Subcutaneous abdominal adipose tissue (tissue), 5 donors: Measurements from ENCODE around the gene BICD2.
A peak's percentile ranks its signal among the peaks of the same experiment; 100 is the strongest.

Source experiments
- H3K27ac ChIP-seq: one replicate; pipeline ENCODE4 v1.7.0; 2013; ENCODE audit warnings: low read depth, mild to moderate bottlenecking, inconsistent platforms, low read length, moderate library complexity
- H3K27me3 ChIP-seq, 5 donors: one replicate each; pipeline ENCODE4 v1.7.0; 2013; ENCODE audit warnings: low read length in 5 of 5, inconsistent platforms in 1 of 5; ENCODE audit not compliant: control insufficient read depth in 5 of 5, insufficient read depth in 4 of 5
- H3K36me3 ChIP-seq, 5 donors: one replicate each; pipeline ENCODE4 v1.7.0; 2013; ENCODE audit warnings: low read length in 5 of 5; ENCODE audit not compliant: control insufficient read depth in 5 of 5, insufficient read depth in 5 of 5
- H3K4me1 ChIP-seq, 5 donors: one replicate each; pipeline ENCODE4 v1.7.0; 2013; ENCODE audit warnings: low read length in 5 of 5, mild to moderate bottlenecking in 3 of 5, moderate library complexity in 1 of 5; ENCODE audit not compliant: control insufficient read depth in 5 of 5, insufficient read depth in 5 of 5
- H3K4me3 ChIP-seq, 5 donors: one replicate each; pipeline ENCODE4 v1.7.0; 2013; ENCODE audit warnings: low read length in 5 of 5, low read depth in 1 of 5
- H3K9ac ChIP-seq, 5 donors: one replicate each; pipeline ENCODE4 v1.7.0; 2013; ENCODE audit warnings: low read length in 5 of 5, mild to moderate bottlenecking in 4 of 5, moderate library complexity in 3 of 5
- H3K9me3 ChIP-seq, 5 donors: one replicate each; pipeline ENCODE4 v1.7.0; 2013; ENCODE audit warnings: low read length in 5 of 5; ENCODE audit not compliant: control insufficient read depth in 5 of 5
- donor health status: healthy.
- donor health status: healthy.
- donor health status: healthy.
- donor health status: healthy.
- donor health status: healthy.

BICD2 gene

GRCh38 chr9:92729735-92730155 lies 34.9 kb downstream of the BICD2 start:
- peaks cover 0 to 42% (median 32%) of the 10 kb centered on the region in 5 donors for H3K36me3 ChIP-seq
- no peak overlapping the region for H3K4me3 ChIP-seq
- no peaks in the 10 kb centered on the region for H3K27me3 ChIP-seq
- H3K9me3 ChIP-seq, result no peaks in the 10 kb centered on the region
- peaks cover 0 to 22% (median 19%) of the 10 kb centered on the region in 5 donors for H3K4me1 ChIP-seq
- no peak overlapping the region for H3K9ac ChIP-seq
- no peak overlapping the region for H3K27ac ChIP-seq

GRCh38 chr9:92728831-92729734 lies 35.5 kb downstream of the BICD2 start:
- Histone ChIP-seq H3K36me3 (peaks cover 0 to 45% (median 32%) of the 10 kb centered on the region in 5 donors), H3K9ac (no peak overlapping the region), H3K4me3 (no peak overlapping the region), H3K27me3 (no peaks in the 10 kb centered on the region), H3K9me3 (no peaks in the 10 kb centered on the region), H3K27ac (no peak overlapping the region), H3K4me1 (peaks cover 0 to 22% (median 19%) of the 10 kb centered on the region in 5 donors)

- H3K4me1 ChIP-seq, result peaks cover 0 to 22% (median 19%) of the 10 kb centered on the region in 5 donors
Measured at GRCh38 chr9:92727716-92728700, 36.6 kb downstream of the BICD2 start.

GRCh38 chr9:92726971-92727715 lies 37.5 kb downstream of the BICD2 start:
- Histone ChIP-seq H3K9me3 (no peaks in the 10 kb centered on the region), H3K9ac (peak overlapping the region in 1 of 5 donors; percentile 56), H3K4me1 (peaks cover 0 to 22% (median 19%) of the 10 kb centered on the region in 5 donors), H3K27ac (no peak overlapping the region), H3K4me3 (no peak overlapping the region), H3K36me3 (peaks cover 0 to 57% (median 41%) of the 10 kb centered on the region in 5 donors), H3K27me3 (no peaks in the 10 kb centered on the region)

More at GRCh38 chr9:92727716-92728700, 36.6 kb downstream of the BICD2 start:
- no peaks in the 10 kb centered on the region for H3K27me3 ChIP-seq
- H3K9ac ChIP-seq, result peak overlapping the region in 1 of 5 donors; percentile 56
- peaks cover 0 to 48% (median 32%) of the 10 kb centered on the region in 5 donors for H3K36me3 ChIP-seq
- H3K27ac ChIP-seq, result no peak overlapping the region
- no peaks in the 10 kb centered on the region for H3K9me3 ChIP-seq
- no peak overlapping the region for H3K4me3 ChIP-seq

- H3K4me3 ChIP-seq, result no peak overlapping the region
- H3K9ac ChIP-seq, result no peak overlapping the region
- H3K4me1 ChIP-seq, result peaks cover 0 to 22% (median 19%) of the 10 kb centered on the region in 5 donors
- H3K27ac ChIP-seq, result no peak overlapping the region
- no peaks in the 10 kb centered on the region for H3K9me3 ChIP-seq
- H3K36me3 ChIP-seq, result peaks cover 0 to 65% (median 49%) of the 10 kb centered on the region in 5 donors
- H3K27me3 ChIP-seq, result no peaks in the 10 kb centered on the region
Measured at GRCh38 chr9:92726348-92726747, 38.3 kb downstream of the BICD2 start.

GRCh38 chr9:92725766-92726165 lies 38.9 kb downstream of the BICD2 start:
- Histone ChIP-seq H3K4me3 (no peak overlapping the region), H3K4me1 (peaks cover 0 to 22% (median 19%) of the 10 kb centered on the region in 5 donors), H3K27ac (no peak overlapping the region), H3K9ac (no peak overlapping the region), H3K9me3 (no peaks in the 10 kb centered on the region), H3K27me3 (no peaks in the 10 kb centered on the region), H3K36me3 (peaks cover 0 to 70% (median 53%) of the 10 kb centered on the region in 5 donors)

GRCh38 chr9:92725266-92725545 lies 39.4 kb downstream of the BICD2 start:
- peaks cover 0 to 76% (median 59%) of the 10 kb centered on the region in 5 donors for H3K36me3 ChIP-seq
- H3K27ac ChIP-seq, result no peak overlapping the region
- H3K4me3 ChIP-seq, result no peak overlapping the region
- H3K27me3 ChIP-seq, result no peaks in the 10 kb centered on the region
- H3K9me3 ChIP-seq, result no peaks in the 10 kb centered on the region
- H3K9ac ChIP-seq, result no peak overlapping the region
- peaks cover 0 to 22% (median 19%) of the 10 kb centered on the region in 5 donors for H3K4me1 ChIP-seq

GRCh38 chr9:92724528-92725265 lies 39.9 kb downstream of the BICD2 start:
- Histone ChIP-seq H3K9me3 (no peaks in the 10 kb centered on the region), H3K27me3 (no peaks in the 10 kb centered on the region), H3K36me3 (peaks cover 0 to 81% (median 64%) of the 10 kb centered on the region in 5 donors), H3K27ac (no peak overlapping the region), H3K4me1 (peaks cover 0 to 22% (median 19%) of the 10 kb centered on the region in 5 donors), H3K4me3 (no peak overlapping the region), H3K9ac (no peak overlapping the region)

GRCh38 chr9:92723801-92724323 lies 40.8 kb downstream of the BICD2 start:
- peaks cover 0 to 22% (median 14%) of the 10 kb centered on the region in 5 donors for H3K4me1 ChIP-seq
- H3K9ac ChIP-seq, result no peak overlapping the region

More at GRCh38 chr9:92723801-92724323, 40.8 kb downstream of the BICD2 start:
- Histone ChIP-seq H3K9me3 (no peaks in the 10 kb centered on the region), H3K27me3 (no peaks in the 10 kb centered on the region), H3K36me3 (peaks cover 0 to 85% (median 70%) of the 10 kb centered on the region in 5 donors), H3K27ac (no peak overlapping the region), H3K4me3 (no peak overlapping the region)
